Mucosa of descending colon (tissue), 3 donors: Measurements from ENCODE around the gene UBE2Q1. TPM values are rescaled to one million over a fixed set of nuclear protein-coding genes. Genes with fewer than 3 reads are reported as not detected.

Experiments
- ATAC-seq: fragments of 200-7000 bp; cut with Tn5 transposase; one replicate; pipeline ENCODE4 v1.9.1; 2020; ENCODE audit warnings: mild to moderate bottlenecking, moderate library complexity
- DNase-seq, 3 donors: peaks; one replicate each; pipeline ENCODE4 v3.0.0-alpha.2; 2020
- H3K36me3 ChIP-seq: fragments of 200-600 bp; one replicate; pipeline ENCODE4 v1.8.0; 2021; ENCODE audit warnings: low read depth, mild to moderate bottlenecking
- H3K4me1 ChIP-seq: fragments of 200-600 bp; one replicate; pipeline ENCODE4 v1.8.0; 2021; ENCODE audit warnings: low read depth, mild to moderate bottlenecking
- H3K4me3 ChIP-seq: fragments of 200-600 bp; one replicate; pipeline ENCODE4 v1.8.0; 2021; ENCODE audit warnings: mild to moderate bottlenecking
- H3K9me3 ChIP-seq: fragments of 200-600 bp; one replicate; pipeline ENCODE4 v1.8.0; 2021; ENCODE audit warnings: mild to moderate bottlenecking
- CTCF ChIP-seq: fragments of 200-600 bp; IDR thresholded peaks from one replicate; pipeline ENCODE4 v1.8.0; 2022; ENCODE audit warnings: antibody characterized with exemption, mild to moderate bottlenecking
- intact Hi-C, 2 donors: fragments of 100-400 bp; cut with DNase I in 1 of 2; cut with micrococcal nuclease in 1 of 2; formaldehyde crosslinking; loops; one replicate each; pipeline versions ENCODE4 v1.11.0 to v1.11.1; 2022; cut with DNase I, micrococcal nuclease
- total RNA-seq, 3 donors: library from RNA; stranded (reverse); fragmentation: NEBNext Ultra II Directional in 2 of 3; extraction: Animal tissue kit (Norgen Biotek cat#: 25700) in 2 of 3; gene quantifications; one replicate each; pipeline versions ENCODE4 v1.2.1 to v1.2.4, GENCODE V29; 2021 to 2023
- donor health status: DM: no; HTN: no; CAD: no; lungs with moderate emphysema.
- donor health status: DM: no; HTN: no; CAD: no.
- donor health status: DM: no; HTN: yes; CAD: no.

UBE2Q1 gene
- total RNA-seq, 3 donors from 2014 or later = 52.8 to 81.7 (median 81.0) TPM

GRCh38 chr1:154567386-154568156 is 9.1 kb upstream of the UBE2Q1 start, which contains the start of gene CHRNB2:
TSS of gene CHRNB2 (plus strand) at chr1:154567778. CDS start at chr1:154568045, 267 bp downstream.
- Histone ChIP-seq H3K36me3 (no peaks in the 10 kb centered on the region), H3K4me1 (no peaks in the 10 kb centered on the region), H3K4me3 (no peak within 1 kb of the TSS), H3K9me3 (no peaks in the 10 kb centered on the region)
- intact Hi-C loops = loop anchor here in 1 of 2 donors (10.0 kb wide), 1 partner anchor 307 kb away; the partner anchor contains the start of gene KCNN3
- DNase-seq (peak; percentile 62 to 83 (median 74)), ATAC-seq (peak; percentile 98)
- TF ChIP-seq CTCF = no peak

GRCh38 chr1:154565876-154566275 is 7.4 kb upstream of the UBE2Q1 start:
- intact Hi-C loops = loop anchor here in 1 of 2 donors (10.0 kb wide), 1 partner anchor 309 kb away; the partner anchor contains the start of gene KCNN3
- TF ChIP-seq CTCF = no peak
- DNase-seq = no peak
- H3K4me1 ChIP-seq = no peaks in the 10 kb centered on the region
- H3K36me3 ChIP-seq = no peaks in the 10 kb centered on the region
- H3K4me3 ChIP-seq = no peak overlapping the region
- no peaks in the 10 kb centered on the region for H3K9me3 ChIP-seq
- ATAC-seq = no peak

GRCh38 chr1:154559466-154560044 is 1.1 kb upstream of the UBE2Q1 start:
- Histone ChIP-seq H3K4me3 (peak overlapping the region; percentile 90), H3K36me3 (peaks cover 10% of the 10 kb centered on the region), H3K4me1 (peaks cover 26% of the 10 kb centered on the region), H3K9me3 (no peaks in the 10 kb centered on the region)
- TF ChIP-seq CTCF = peak; percentile 82
- ATAC-seq (peak; percentile 78), DNase-seq (peak; percentile 82 to 86 (median 85))
- intact Hi-C loops = loop anchor here in 1 of 2 donors (10.0 kb wide), 1 partner anchor 315 kb away; the partner anchor contains the start of gene KCNN3

- intact Hi-C loops = no loop called here
- Histone ChIP-seq H3K36me3 (peaks cover 17% of the 10 kb centered on the region), H3K4me1 (peaks cover 26% of the 10 kb centered on the region), H3K4me3 (peak overlapping the region; percentile 90), H3K9me3 (no peaks in the 10 kb centered on the region)
- DNase-seq = peak; percentile 98 to 100 (median 100)
- TF ChIP-seq CTCF = no peak
- ATAC-seq = peak; percentile 94
These were observed 431 bp upstream of the UBE2Q1 start for GRCh38 chr1:154558720-154559465.

DNA sequence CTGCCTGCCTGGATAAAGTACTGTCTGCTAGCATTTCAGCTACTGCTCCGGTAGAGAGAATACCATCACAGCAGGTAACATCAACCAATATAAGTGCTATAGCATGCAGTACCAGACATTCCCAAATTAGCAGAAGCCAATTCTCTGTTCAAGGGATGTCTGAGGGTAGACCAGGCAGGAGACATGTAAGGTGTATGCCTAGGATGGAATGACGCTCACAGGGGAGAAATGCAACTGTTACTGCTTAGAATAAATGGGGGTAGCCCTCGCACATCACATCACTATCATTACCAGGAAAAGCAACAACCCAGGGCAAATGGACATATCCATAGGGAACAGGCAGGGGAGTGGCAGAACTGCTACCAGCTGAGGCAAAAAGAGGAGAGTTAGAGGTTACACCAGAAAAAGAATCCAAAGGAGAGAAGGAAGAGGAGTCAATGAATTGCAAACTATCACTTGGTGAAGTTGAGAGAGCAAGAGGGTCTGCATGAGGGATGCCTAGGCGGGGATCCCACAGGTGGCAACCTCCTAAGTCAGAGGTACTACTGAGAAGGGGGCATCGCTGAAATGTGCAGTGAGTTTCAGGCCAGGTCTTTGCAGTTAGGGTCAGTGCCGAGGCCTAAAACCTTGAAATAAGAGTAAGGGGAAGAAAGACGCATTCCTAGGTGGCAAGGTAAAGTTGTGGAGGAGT is 1.1 kb downstream of the UBE2Q1 start:
- peaks cover 29% of the 10 kb centered on the region for H3K36me3 ChIP-seq
- no peak for DNase-seq
- no peak for TF ChIP-seq CTCF
- peaks cover 26% of the 10 kb centered on the region for H3K4me1 ChIP-seq
- ATAC-seq = no peak
- no peaks in the 10 kb centered on the region for H3K9me3 ChIP-seq
- intact Hi-C loops = no loop called here
- peak overlapping the region; percentile 90 for H3K4me3 ChIP-seq
